ENCODE measurements around the gene SMC1B.
"Not testable (repeated sequence)": the region's sequence is repeated elsewhere in the genome, so short reads cannot be mapped to it uniquely, and the experiment has no call there.

The SMC1B gene

GRCh38 chr22:45351956-45352355 is 61.4 kb downstream of the SMC1B start:
- no peak for DNase-seq (ENCODE audit: low read depth in 1 of 2, low spot score in 1 of 2)

DNA sequence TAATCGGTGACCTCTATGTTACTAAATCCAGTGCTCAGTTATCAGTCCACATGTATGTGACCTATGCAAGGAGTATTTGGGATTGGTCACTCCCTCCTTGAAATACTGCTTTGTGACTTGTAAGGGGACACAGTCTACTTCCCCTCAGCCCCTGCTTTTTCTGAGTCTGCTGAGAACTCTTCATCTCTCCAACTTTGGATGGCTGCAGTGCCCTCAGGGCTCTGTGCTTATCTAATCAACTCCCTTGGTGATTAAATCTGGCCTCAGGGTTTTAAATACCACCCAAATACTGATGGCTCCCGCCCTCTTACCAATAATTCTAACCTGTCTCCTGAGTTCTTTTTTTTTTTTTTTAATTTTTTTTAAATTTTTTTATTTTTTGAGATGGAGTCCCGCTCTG is 63.5 kb downstream of the SMC1B start:
- DNase-seq (ENCODE audit: low read depth in 1 of 2, low spot score in 1 of 2) = no peak

DNA sequence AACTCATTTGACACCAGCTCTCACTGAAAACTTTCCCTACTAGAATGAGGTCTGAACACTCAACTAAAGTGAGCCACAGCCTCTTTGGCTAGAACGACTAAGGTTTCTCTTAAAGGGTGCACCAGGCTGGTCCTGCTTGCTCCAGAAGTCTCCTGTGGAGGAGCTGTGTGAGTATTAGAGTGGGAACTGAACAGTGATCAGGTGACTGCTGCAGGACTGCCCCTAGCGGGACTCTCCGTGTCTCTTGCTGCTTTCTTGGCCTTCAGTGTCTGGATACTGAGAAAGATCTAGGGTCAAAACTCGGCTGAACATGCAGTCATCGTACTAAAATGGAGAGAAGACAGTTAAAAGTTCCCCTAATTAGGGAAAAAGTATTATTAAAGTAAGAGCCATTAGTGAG is 69.1 kb downstream of the SMC1B start:
- no peak for DNase-seq (ENCODE audit: low read depth in 1 of 2, low spot score in 1 of 2)

DNA sequence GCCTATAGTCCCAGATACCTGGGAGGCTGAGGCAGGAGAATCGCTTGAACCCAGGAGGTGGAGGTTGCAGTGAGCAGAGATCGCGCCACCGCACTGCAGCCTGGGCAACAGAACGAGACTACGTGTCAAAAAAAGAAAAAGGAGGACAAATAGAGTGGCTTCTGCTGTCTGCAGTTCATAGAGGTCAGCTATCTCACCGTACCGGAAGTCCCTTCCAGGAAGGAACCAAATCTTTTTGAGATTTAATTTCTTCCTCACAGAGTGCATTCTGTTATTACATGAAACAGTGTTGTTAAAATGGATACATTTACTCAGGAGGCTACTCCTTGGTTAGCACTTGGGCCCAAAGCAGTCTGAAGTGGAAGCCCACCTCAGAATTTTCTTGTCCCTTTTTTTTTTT is 70.3 kb downstream of the SMC1B start:
- no peak for DNase-seq (ENCODE audit: low read depth in 1 of 2, low spot score in 1 of 2)

DNA sequence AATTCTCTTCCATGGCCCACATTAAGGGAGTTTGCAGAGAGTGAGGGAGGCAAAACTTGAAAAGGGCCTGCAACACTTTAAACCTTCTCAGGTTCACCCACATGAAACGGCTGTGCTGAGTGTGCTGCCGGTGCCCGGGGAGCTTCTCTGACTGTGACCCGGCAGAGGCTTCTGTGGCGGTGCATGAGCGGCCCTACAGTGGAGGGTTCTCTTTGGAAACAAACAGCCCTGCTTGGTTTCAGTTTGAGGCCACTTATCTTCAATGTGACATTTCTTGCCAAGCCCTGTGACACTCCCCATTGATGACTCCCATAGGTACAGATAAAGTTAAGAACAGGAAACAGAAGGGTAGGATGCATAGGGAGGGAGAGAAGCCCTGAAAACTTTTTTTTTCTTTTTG is 71.9 kb downstream of the SMC1B start:
- peak; percentile 11 to 40 for DNase-seq (ENCODE audit: low read depth in 1 of 2, low spot score in 1 of 2)

GRCh38 chr22:45340323-45340722 is 73.1 kb downstream of the SMC1B start:
- no peak for DNase-seq (ENCODE audit: low read depth in 1 of 2, low spot score in 1 of 2)

GRCh38 chr22:45338795-45339194 is 74.6 kb downstream of the SMC1B start:
- DNase-seq (ENCODE audit: low read depth in 1 of 2, low spot score in 1 of 2) = no peak

DNA sequence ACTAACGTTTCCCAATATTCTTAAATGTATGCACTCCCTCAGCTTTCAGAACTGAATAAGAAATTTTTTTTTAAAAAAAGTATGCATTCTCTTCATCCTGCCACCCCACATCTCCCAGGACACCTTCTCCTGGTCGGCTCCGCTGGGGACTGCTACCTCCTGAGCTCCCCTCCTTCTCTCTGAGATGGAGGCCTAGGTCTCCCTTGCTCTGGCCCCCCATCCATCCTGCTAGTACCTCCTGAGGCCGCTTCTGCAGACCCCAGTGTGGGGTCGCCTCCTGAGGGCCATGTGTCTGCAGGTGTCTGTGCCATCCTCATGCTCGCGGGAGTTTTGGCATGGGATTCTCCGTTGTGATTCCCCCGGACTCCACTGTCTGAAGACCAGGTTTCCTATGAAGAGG is 75.9 kb downstream of the SMC1B start:
- no peak for DNase-seq (ENCODE audit: low read depth in 1 of 2, low spot score in 1 of 2)

- no peak for DNase-seq (ENCODE audit: low read depth in 1 of 2, low spot score in 1 of 2)
These were observed 76.4 kb downstream of the SMC1B start for GRCh38 chr22:45336971-45337431.

GRCh38 chr22:45335854-45336522 is 77.4 kb downstream of the SMC1B start:
- no peak for DNase-seq (ENCODE audit: low read depth in 1 of 2, low spot score in 1 of 2)

GRCh38 chr22:45335021-45335818 is 78.2 kb downstream of the SMC1B start:
- no peak for DNase-seq (ENCODE audit: low read depth in 1 of 2, low spot score in 1 of 2)

DNA sequence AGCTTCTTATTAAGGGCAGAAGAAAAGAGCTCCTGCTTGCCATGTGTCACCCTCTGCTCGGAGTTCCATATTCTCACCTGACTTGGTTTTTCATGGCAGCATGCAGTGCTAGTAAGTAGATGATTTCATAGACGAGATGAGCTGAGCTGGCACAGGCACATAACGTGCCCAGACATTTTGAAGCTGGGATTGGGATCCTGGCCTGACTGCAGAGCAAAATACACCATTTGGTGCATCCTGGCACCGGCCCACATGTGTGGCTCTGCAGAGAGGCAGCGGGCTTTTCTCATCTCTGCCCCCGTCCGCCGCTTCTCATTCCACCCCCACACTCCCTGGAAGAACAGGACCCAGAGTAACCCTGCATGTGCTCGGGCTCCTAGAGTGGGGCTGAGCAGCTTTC is 78.9 kb downstream of the SMC1B start:
- no peak for DNase-seq (ENCODE audit: low read depth in 1 of 2, low spot score in 1 of 2)

DNA sequence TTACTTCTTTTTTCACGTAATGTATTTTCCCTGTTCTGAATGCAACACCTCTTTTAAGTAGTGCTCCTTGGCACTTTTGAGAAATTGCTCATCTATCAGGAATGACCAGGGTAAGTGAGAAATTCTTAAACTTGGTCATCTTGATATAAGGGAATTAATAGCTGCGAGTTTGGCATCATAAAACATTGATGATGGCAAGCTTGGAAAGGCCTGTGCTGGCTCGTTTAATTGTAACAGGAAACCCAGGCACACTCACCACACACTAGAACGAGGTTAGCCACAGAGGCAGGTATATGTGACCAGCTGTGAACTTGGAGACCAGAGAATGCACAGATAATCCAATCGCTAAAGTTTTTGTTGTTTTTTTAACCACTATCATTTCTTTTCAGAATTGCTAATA is 79.3 kb downstream of the SMC1B start:
- no peak for DNase-seq (ENCODE audit: low read depth in 1 of 2, low spot score in 1 of 2)

GRCh38 chr22:45332001-45332400 is 81.4 kb downstream of the SMC1B start:
- DNase-seq (ENCODE audit: low read depth in 1 of 2, low spot score in 1 of 2) = no peak

GRCh38 chr22:45331486-45331885 is 81.9 kb downstream of the SMC1B start:
- no peak for DNase-seq (ENCODE audit: low read depth in 1 of 2, low spot score in 1 of 2)

DNA sequence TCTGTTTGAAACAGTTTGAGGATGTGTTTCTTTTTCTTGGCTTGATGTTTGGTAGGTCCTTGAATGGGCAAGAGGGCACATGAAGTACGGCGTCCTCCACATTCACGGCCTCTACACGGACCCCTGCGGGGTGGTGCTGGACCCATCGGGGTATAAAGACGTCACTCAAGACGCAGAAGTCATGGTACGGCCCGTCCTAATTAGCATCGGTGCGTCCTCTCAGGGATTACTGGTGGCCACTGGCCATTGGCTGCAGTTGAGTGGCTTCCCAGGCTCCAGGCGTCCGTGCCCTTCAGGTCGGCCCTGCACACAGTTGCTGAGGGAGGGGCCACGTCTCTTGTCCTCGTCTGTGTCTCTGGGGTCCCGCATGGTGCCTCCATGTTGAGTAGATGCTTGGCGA is 82.9 kb downstream of the SMC1B start:
- DNase-seq (ENCODE audit: low read depth in 1 of 2, low spot score in 1 of 2) = no peak

DNA sequence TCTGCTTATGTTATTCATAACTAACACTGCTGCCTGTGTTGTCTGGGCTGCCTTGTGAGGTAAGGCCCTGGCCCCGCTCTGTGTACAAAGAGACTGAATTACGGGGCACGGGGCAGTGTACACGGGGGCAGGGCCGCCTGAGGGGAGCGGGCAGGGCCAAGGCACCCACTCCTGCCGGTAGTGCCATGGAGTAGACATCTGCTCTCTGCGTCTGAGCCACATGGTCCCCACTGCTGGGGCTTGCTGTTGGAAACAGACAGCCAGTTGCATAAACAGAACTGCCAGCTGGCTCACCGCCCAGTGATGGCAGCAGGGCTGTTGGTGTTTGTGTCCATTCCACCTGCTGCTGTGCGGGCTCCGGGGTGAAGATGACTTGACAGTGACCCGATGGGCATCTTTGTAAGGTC is 83.9 kb downstream of the SMC1B start:
- no peak for DNase-seq (ENCODE audit: low read depth in 1 of 2, low spot score in 1 of 2)

DNA sequence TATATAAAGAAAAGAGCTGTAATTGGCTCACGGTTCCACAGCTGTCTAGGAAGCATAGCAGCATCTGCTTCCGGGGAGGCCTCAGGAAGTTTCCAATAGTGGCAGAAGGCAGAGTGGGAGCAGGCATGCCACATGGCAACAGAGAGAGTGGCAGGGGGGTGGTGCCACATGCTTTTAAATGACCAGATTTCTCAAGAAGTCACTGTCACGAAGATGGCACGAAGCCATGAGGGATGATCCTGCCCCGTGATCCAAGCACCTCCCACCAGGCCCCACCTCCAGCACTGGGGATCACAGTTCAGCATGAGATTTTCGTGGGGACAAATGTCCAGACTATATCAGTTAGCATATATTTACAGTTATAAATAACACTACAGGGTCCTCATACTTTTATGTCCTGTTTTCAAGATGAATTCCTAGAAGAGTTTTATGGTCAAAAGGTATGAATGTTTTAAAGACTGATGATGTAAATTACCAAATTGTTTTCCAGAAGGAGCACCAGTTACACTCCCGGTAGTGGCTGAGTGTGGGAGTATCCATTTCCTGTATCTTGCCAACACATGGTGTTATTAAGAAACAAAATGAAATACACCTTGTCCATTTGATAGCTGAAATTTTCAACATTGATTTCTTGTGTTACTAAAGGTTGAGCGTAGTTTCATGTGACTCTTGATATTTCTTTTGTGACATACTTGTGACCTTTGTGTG is 84.4 kb downstream of the SMC1B start:
- DNase-seq (ENCODE audit: low read depth in 1 of 2, low spot score in 1 of 2) = no peak

DNA sequence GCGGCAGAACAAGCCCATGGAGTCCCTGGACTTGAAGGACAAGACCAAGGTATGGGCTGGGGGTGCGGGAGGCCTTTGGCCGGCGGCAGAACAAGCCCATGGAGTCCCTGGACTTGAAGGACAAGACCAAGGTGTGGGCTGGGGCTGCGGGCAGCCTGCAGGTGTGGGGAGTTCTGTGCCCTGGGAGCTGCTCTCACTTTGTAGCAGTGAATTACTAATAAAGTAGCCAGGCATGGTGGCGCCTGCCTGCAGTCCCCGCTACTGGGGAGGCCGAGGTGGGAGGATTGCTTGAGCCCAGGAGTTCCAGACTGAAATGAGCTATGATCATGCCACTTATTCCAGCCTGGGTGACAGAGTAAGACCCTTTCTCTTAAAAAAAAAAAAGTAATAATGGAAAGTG is 85.1 kb downstream of the SMC1B start:
- not testable (repeated sequence) for DNase-seq (ENCODE audit: low read depth in 1 of 2, low spot score in 1 of 2)

GRCh38 chr22:45324311-45324711 is 89.1 kb downstream of the SMC1B start:
- DNase-seq (ENCODE audit: low read depth in 1 of 2, low spot score in 1 of 2) = no peak

DNA sequence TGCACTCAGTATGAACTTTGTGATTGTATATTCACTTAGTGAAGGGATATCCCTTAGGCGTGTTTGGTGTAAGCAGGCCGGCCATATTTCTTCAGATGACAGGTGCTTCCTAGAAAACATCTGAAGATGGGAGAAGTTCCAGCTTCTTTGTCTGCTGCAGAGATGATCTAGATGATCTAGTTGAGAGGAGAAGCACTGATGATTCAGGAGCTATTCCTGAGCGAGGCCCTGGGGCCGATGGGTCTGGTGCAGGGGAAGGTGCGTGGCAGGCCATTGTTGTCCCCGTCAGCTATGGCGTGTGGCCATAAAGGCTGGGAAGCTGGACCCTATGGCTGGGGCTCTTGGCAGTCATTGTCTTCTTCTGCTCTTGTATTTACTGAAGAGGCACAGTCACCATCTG is 89.7 kb downstream of the SMC1B start:
- DNase-seq (ENCODE audit: low read depth in 1 of 2, low spot score in 1 of 2) = no peak

DNA sequence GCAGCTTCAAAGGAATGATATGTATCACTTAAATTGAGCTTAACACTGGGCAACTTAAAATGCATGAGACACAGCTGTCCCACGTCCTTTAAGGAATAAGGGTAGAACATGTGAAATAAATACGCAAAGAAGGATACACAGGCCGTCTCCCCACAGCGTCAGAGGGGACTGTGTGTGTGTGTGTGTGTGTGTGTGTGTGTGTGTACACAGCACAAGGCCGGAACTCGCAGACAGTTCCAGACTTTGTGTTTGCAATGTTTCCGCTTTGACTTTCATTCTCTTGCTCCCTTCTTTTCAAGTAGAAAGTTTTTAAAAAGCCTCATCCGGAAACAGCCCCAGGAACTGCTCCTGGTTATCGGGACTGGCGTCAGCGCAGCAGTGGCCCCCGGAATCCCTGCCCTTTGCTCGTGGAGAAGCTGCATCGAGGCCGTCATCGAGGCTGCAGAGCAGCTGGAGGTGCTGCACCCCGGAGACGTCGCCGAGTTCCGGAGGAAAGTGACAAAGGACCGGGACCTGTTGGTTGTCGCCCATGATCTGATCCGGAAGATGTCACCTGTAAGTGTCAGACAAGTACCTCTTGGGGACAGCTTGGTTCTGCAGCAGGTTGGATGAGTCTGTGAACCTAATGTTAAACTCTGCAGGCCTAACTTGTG is 90.4 kb downstream of the SMC1B start:
- no peak for DNase-seq (ENCODE audit: low read depth in 1 of 2, low spot score in 1 of 2)
